ENCODE results near the gene SULT1A1.
A peak's percentile ranks its signal among the peaks of the same experiment; 100 is the strongest.
"Not testable (repeated sequence)": the region's sequence is repeated elsewhere in the genome, so short reads cannot be mapped to it uniquely, and the experiment has no call there.

SULT1A1 gene

DNA sequence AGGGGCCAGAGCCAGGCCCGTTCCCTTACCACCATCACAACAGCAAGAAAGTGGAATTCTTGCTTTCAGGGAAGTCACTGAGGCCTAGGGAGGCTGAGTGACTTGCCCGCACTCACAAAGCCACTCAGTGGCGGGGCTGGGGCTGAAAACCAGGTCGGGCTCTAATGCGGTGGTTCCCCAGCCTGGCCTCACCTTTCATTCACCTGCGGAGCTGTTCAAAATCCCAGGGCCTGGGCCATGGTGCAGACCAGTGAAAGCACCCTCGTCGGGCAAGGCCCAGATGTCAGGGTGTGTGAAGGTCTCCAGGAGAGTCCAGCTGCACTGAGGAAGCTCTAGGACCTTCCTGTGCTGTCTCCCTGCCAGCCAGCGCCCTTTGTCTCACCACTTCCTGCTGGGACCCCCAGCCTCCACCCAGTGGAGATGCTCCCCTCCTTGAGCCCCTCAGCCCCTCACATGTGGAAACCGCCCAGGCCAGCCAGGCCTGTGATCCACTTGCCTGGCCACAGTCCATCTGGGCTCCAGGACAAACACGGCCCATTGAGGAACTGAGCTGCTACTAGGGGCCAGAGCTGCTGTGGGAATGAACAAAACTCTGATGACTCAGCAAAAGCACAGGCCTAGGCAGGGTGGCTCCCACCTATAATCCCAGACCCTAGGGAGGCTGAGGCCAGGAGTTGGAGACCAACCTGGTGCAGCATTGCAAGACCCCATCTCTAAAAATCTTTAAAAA lies 812 bp downstream of the SULT1A1 start:
- not testable (repeated sequence) for DNase-seq (ENCODE audit: low spot score)

DNA sequence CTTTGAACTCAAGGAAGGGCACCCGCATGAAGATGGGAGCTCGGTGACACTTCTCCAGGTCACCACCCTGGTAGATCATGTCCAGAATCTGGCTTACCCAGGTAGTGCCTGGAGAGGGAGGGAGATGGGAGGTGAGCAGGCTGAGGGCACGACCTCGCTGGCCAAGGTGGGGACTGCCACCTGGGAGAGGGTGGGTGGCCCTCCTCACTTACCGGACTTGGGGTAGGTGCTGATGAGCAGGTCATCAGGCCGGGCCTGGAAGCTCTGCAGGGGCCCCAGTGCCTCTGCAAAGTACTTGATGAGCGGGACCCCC lies 1.4 kb downstream of the SULT1A1 start:
- not testable (repeated sequence) for DNase-seq (ENCODE audit: low spot score)

- not testable (repeated sequence) for DNase-seq (ENCODE audit: low spot score)
Observed at GRCh38 chr16:28607681-28608495, 2.0 kb downstream of the SULT1A1 start.

- DNase-seq (ENCODE audit: low spot score) = no peak
Observed at GRCh38 chr16:28607116-28607623, 2.7 kb downstream of the SULT1A1 start.

DNA sequence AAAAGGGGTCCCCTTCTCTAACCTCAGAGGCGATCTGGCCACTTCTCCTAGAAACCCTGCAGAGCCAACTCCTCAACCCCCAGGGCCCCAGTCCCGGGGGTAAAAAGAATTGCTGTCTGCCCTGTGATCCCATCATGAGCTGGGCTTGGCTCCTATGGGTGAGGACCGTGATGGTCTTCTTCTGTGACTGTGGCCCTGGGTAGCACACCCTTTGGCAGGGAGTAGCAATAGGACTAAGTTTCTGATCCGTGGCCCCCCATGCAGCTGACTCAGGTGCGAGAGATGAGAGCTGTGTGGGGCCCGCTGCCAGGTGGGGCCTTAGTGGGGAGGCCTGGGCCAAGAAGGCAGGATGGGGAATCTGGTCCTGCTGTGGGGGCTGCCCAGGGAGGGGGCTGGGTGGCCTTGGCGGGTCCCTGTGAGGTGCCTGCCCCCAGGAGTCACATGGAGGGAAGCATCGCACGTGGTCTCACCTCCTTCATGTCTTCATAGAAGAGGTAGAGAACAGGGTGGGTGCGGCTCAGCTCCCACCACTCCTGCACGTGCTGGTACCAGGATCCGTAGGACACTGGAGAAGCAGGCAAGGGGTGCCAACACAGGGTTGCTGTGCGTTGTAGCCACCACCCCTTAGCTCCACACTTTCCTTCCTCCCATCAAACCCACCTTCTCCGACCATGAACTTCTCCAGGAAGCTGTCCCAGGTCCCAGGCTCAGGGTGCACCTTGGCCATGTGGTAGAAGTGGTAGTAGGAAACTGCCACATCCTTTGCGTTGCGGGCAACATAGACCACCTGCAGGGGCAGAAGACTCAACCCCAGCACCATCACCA lies 3.3 kb downstream of the SULT1A1 start:
- no peak for DNase-seq (ENCODE audit: low spot score)

GRCh38 chr16:28604186-28604565 lies 5.7 kb downstream of the SULT1A1 start:
- DNase-seq (ENCODE audit: low spot score) = no peak

GRCh38 chr16:28603381-28604185 lies 6.3 kb downstream of the SULT1A1 start:
- DNase-seq (ENCODE audit: low spot score) = no peak

DNA sequence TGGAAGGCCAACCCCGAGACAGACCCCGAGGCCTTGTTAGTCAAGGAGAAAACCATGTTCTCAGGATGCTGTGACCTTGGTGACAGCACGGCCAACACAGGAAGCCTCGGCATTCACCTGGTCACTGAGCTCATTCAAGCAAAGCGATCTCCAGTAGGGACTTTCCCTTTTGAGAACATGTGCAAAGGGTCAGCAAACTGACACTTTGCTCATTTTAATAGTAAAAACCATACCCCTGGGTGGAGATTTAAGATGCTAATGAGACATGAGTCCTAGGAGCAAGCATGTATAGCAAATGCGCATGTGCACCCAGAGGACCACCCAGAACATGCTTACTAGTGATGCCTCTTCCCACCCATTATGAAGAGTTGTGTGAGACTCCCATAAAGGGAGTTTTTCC lies 7.3 kb downstream of the SULT1A1 start:
- no peak for DNase-seq (ENCODE audit: low spot score)

GRCh38 chr16:28602062-28602461 lies 7.8 kb downstream of the SULT1A1 start:
- not testable (repeated sequence) for DNase-seq (ENCODE audit: low spot score)

GRCh38 chr16:28601589-28601988 lies 8.3 kb downstream of the SULT1A1 start:
- DNase-seq (ENCODE audit: low spot score) = not testable (repeated sequence)

DNA sequence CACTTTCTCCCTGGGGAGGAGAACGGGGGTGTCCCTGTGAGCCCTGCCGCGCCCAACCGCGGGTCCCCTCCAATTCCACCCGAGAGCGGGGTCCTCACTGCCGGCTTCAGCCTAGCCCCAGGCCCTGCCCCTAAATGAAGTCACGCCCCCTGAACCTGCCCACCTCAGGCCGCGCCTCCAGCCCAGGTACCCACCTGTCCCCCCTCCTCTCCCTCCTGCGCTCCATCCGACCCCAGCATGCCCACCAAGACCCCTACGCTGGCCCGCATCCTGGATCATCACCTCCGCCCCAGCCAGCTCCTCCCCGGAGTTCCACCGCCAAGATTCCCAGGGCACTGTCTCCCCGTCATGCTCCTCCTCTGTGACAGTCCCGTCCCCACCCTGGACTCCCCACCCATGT lies 8.9 kb downstream of the SULT1A1 start:
- DNase-seq (ENCODE audit: low spot score) = not testable (repeated sequence)

GRCh38 chr16:28599377-28600285 lies 10.2 kb downstream of the SULT1A1 start:
- DNase-seq (ENCODE audit: low spot score) = not testable (repeated sequence)

- DNase-seq (ENCODE audit: low spot score) = peak; percentile 64
Observed at GRCh38 chr16:28597692-28598261, 12.1 kb downstream of the SULT1A1 start.

- DNase-seq (ENCODE audit: low spot score) = no peak
Observed at GRCh38 chr16:28596840-28597691, 12.8 kb downstream of the SULT1A1 start, which contains the start of gene SULT1A2. Gene SULT1A2, minus strand, starts transcription at chr16:28597050. Its CDS starts 1,120 bp downstream, at chr16:28595930.

GRCh38 chr16:28596115-28596630 lies 13.7 kb downstream of the SULT1A1 start:
- DNase-seq (ENCODE audit: low spot score) = no peak

DNA sequence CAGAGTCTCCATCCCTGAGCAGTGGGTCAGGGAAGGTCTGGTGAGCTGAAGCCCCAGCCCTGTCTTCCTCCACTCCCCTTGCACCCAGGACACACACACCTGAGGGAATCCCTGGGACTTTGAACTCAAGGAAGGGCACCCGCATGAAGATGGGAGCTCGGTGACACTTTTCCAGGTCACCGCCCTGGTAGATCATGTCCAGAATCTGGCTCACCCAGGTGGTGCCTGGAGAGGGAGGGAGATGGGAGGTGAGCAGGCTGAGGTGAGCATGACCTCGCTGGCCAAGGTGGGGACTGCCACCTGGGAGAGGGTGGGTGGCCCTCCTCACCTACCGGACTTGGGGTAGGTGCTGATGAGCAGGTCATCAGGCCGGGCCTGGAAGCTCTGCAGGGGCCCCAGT lies 14.4 kb downstream of the SULT1A1 start:
- DNase-seq (ENCODE audit: low spot score) = not testable (repeated sequence)

DNA sequence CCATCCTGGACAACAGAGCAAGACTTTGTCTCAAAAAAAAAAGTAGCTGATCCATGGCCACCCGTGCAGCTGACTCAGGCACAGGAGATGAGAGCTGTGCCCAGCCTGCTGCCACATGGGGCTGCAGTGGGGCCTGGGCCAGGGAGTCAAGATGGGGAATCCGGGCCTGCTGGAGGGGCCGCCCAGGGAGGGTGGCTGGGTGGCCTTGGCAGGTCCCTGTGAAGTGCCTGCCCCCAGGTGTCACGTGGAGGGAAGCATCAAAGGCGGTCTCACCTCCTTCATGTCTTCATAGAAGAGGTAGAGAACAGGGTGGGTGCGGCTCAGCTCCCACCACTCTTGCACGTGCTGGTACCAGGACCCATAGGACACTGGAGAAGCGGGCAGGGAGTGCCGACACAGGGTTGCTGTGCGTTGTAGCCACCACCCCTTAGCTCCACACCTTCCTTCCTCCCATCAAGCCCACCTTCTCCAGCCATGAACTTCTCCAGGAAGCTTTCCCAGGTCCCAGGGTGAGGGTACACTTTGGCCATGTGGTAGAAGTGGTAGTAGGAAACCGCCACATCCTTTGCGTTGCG lies 16.8 kb downstream of the SULT1A1 start:
- no peak for DNase-seq (ENCODE audit: low spot score)

- DNase-seq (ENCODE audit: low spot score) = no peak
Observed at GRCh38 chr16:28592511-28592910, 17.3 kb downstream of the SULT1A1 start.

All from germinal center (tissue), 1 donor.